HepG2 (cell line): ENCODE results near the gene TMX2. TPM values are rescaled to one million over a fixed set of nuclear protein-coding genes. Genes with fewer than 3 reads are reported as not detected.

Experiments used
- ARNT ChIP-seq: fragments of 450-650 bp; IDR thresholded peaks from 2 replicates; pipeline ENCODE4 v1.6.1; 2017
- ARNT2 ChIP-seq: sonication (generic); formaldehyde crosslinking; IDR thresholded peaks from 2 replicates; pipeline ENCODE4 v1.8.0; 2022; ENCODE audit warnings: mild to moderate bottlenecking, low read depth, missing genetic modification reagents, moderate library complexity
- CCDC6 ChIP-seq: sonication (generic); formaldehyde crosslinking; IDR thresholded peaks from 2 replicates; pipeline ENCODE4 v1.8.1; 2022; ENCODE audit warnings: mild to moderate bottlenecking, missing genetic modification reagents, moderate library complexity
- KDM3A ChIP-seq: IDR thresholded peaks from 2 replicates; pipeline ENCODE4 v1.6.1; 2018; ENCODE audit warnings: low read depth, missing compliant biosample characterization
- KDM4B ChIP-seq: sonication (generic); formaldehyde crosslinking; IDR thresholded peaks from 2 replicates; pipeline ENCODE4 v1.4.0; 2020; ENCODE audit warnings: missing genetic modification reagents
- NRL ChIP-seq: sonication (generic); formaldehyde crosslinking; IDR thresholded peaks from 2 replicates; pipeline ENCODE4 v1.5.0; 2020; ENCODE audit warnings: missing genetic modification reagents, mild to moderate bottlenecking, moderate library complexity, borderline replicate concordance
- PAX8 ChIP-seq: sonication (generic); formaldehyde crosslinking; IDR thresholded peaks from 2 replicates; pipeline ENCODE4 v1.8.0; 2022; ENCODE audit warnings: mild to moderate bottlenecking, missing genetic modification reagents, borderline replicate concordance
- RXRB ChIP-seq: IDR thresholded peaks from 2 replicates; pipeline ENCODE4 v1.6.1; 2016; ENCODE audit warnings: borderline replicate concordance, missing genetic modification reagents, missing compliant biosample characterization
- SMARCE1 ChIP-seq: fragments of 450-650 bp; IDR thresholded peaks from 2 replicates; pipeline ENCODE4 v1.6.1; 2017; ENCODE audit warnings: borderline replicate concordance
- SOX6 ChIP-seq, 2 experiments: fragments of 450-650 bp in 1 of 2; sonication (generic) in 1 of 2; formaldehyde crosslinking in 1 of 2; IDR thresholded peaks; 2 replicates each; pipeline versions ENCODE4 v1.4.0 to v1.6.1; 2017 to 2020; ENCODE audit warnings: antibody characterized with exemption in 1 of 2, mild to moderate bottlenecking in 1 of 2, missing genetic modification reagents in 1 of 2
- SUZ12 ChIP-seq: fragments of 150-350 bp; IDR thresholded peaks from 2 replicates; pipeline ENCODE4 v1.6.1; 2014; ENCODE audit warnings: low read depth, low read length
- SYNCRIP ChIP-seq: fragments of 200-400 bp; formaldehyde crosslinking; IDR thresholded peaks from 2 replicates; pipeline ENCODE4 v1.6.1; 2018; ENCODE audit warnings: mild to moderate bottlenecking, low read depth, low read length; ENCODE audit not compliant: insufficient read depth
- ZBTB7A ChIP-seq: sonication (generic); formaldehyde crosslinking; IDR thresholded peaks from 2 replicates; pipeline ENCODE4 v1.8.0; 2022; ENCODE audit warnings: mild to moderate bottlenecking, missing genetic modification reagents
- ZKSCAN8 ChIP-seq: IDR thresholded peaks from 2 replicates; pipeline ENCODE4 v1.6.1; 2016; ENCODE audit warnings: borderline replicate concordance, missing genetic modification reagents, missing compliant biosample characterization
- ZMYM4 ChIP-seq: sonication (generic); formaldehyde crosslinking; IDR thresholded peaks from 2 replicates; pipeline ENCODE4 v1.8.1; 2023; ENCODE audit warnings: mild to moderate bottlenecking, missing genetic modification reagents
- ZNF138 ChIP-seq: sonication (generic); formaldehyde crosslinking; IDR thresholded peaks from 2 replicates; pipeline ENCODE4 v1.5.0; 2020; ENCODE audit warnings: mild to moderate bottlenecking, low read depth, missing genetic modification reagents
- polyA plus RNA-seq, 8 experiments: library from polyadenylated mRNA; depleted of rRNA in 3 of 8; stranded (reverse) in 7 of 8; unstranded in 1 of 8; fragments of >200 nt; fragmentation: Illumina TruSeq in 4 of 8; extraction: Trizol in 4 of 8; gene quantifications; 2 replicates each; pipeline versions ENCODE4 v1.2.1 to v1.2.3, GENCODE V29; 2011 to 2016; ENCODE audit warnings: low read depth in 4 of 8, missing spikeins in 1 of 8, mixed read lengths in 1 of 8; ENCODE audit not compliant: insufficient read depth in 1 of 8
- total RNA-seq, 5 experiments: library from RNA; depleted of rRNA; stranded (reverse); fragments of >200 nt; fragmentation: Illumina TruSeq; extraction: Trizol; gene quantifications; 2 replicates each; pipeline ENCODE4 v1.2.3, GENCODE V29; 2016; ENCODE audit warnings: low read depth in 1 of 5
- TF ChIP-seq, protein P1 (sequence below): IDR thresholded peaks from 2 replicates; pipeline ENCODE4 v1.6.1; 2012; ENCODE audit warnings: low read length, improper control_type of control experiment
- TF ChIP-seq, protein P2 (sequence below): sonication (generic); formaldehyde crosslinking; IDR thresholded peaks from 2 replicates; pipeline ENCODE4 v1.4.0; 2020; ENCODE audit warnings: missing genetic modification reagents, borderline replicate concordance
- TF ChIP-seq, protein P3 (sequence below): IDR thresholded peaks from 2 replicates; pipeline ENCODE4 v1.6.1; 2016; ENCODE audit warnings: low read depth, borderline replicate concordance
- TF ChIP-seq, protein P4 (sequence below): sonication (generic); formaldehyde crosslinking; IDR thresholded peaks from 2 replicates; pipeline ENCODE4 v1.4.0; 2020; ENCODE audit warnings: missing genetic modification reagents

The TMX2 gene
- total and polyA plus RNA-seq, 2 of the 13 experiments (the other 11 are each of a cell fraction or from before 2014, with no cell fraction given), result 84.5 to 129 TPM

DNA sequence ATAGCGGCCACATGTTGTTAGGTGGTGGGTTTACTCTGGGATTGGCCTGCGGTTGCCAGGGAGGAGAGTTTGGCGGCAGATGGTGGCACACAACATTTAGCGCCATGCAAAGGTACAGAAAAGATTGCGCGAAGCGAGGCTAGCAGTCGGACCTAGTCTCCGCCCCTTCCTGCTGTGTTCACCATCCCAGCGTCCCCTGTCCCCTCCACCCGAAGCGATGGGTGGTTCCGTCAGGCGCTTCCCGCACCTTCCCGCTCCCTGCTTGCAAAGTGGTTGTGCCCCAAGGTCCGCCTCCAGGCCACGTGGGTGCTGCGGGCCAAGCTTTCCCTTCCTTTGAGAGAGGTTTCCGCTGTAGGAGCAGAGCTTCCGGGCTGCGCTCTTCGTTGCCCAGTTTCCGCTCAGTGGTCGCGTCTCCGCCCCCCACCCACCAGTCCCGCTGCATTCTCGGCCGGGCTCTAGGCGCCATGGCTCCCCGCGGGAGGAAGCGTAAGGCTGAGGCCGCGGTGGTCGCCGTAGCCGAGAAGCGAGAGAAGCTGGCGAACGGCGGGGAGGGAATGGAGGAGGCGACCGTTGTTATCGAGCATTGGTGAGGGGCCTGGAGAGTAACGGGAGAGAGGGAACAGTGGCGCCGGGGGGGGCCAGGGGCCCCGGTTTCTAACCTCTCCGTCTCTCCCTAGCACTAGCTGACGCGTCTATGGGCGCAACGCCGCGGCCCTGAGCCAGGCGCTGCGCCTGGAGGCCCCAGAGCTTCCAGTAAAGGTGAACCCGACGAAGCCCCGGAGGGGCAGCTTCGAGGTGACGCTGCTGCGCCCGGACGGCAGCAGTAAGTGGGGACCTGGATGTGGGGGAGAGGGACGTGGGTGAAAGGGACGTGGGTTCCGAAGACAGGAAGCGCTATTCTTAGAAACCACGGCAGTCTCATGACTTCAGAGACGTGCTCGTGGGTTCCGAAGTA is 29.0 kb downstream of the TMX2 start, which contains the start of gene SELENOH (continued):
- TF ChIP-seq KDM4B, result 0 out of 2 replicates have a peak, but pooled peaks have one; percentile 25
- TF ChIP-seq ZBTB7A, result no peak
- TF ChIP-seq, protein P1, sequence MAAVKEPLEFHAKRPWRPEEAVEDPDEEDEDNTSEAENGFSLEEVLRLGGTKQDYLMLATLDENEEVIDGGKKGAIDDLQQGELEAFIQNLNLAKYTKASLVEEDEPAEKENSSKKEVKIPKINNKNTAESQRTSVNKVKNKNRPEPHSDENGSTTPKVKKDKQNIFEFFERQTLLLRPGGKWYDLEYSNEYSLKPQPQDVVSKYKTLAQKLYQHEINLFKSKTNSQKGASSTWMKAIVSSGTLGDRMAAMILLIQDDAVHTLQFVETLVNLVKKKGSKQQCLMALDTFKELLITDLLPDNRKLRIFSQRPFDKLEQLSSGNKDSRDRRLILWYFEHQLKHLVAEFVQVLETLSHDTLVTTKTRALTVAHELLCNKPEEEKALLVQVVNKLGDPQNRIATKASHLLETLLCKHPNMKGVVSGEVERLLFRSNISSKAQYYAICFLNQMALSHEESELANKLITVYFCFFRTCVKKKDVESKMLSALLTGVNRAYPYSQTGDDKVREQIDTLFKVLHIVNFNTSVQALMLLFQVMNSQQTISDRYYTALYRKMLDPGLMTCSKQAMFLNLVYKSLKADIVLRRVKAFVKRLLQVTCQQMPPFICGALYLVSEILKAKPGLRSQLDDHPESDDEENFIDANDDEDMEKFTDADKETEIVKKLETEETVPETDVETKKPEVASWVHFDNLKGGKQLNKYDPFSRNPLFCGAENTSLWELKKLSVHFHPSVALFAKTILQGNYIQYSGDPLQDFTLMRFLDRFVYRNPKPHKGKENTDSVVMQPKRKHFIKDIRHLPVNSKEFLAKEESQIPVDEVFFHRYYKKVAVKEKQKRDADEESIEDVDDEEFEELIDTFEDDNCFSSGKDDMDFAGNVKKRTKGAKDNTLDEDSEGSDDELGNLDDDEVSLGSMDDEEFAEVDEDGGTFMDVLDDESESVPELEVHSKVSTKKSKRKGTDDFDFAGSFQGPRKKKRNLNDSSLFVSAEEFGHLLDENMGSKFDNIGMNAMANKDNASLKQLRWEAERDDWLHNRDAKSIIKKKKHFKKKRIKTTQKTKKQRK, result no peak
- no peak for TF ChIP-seq KDM3A (CRISPR knock-in tag)
- no peak for TF ChIP-seq PAX8 (CRISPR knock-in tag)
- no peak for TF ChIP-seq SOX6 (IDR thresholded peaks at IDR 0.05)
- TF ChIP-seq SOX6 (CRISPR knock-in tag; IDR thresholded peaks at IDR 0.05), result peak; percentile 72
- TF ChIP-seq CCDC6 (CRISPR knock-in tag), result peak; percentile 87
- no peak for TF ChIP-seq SYNCRIP
- peak; percentile 92 for TF ChIP-seq ZMYM4
- TF ChIP-seq ARNT, result no peak
- TF ChIP-seq, protein P2, sequence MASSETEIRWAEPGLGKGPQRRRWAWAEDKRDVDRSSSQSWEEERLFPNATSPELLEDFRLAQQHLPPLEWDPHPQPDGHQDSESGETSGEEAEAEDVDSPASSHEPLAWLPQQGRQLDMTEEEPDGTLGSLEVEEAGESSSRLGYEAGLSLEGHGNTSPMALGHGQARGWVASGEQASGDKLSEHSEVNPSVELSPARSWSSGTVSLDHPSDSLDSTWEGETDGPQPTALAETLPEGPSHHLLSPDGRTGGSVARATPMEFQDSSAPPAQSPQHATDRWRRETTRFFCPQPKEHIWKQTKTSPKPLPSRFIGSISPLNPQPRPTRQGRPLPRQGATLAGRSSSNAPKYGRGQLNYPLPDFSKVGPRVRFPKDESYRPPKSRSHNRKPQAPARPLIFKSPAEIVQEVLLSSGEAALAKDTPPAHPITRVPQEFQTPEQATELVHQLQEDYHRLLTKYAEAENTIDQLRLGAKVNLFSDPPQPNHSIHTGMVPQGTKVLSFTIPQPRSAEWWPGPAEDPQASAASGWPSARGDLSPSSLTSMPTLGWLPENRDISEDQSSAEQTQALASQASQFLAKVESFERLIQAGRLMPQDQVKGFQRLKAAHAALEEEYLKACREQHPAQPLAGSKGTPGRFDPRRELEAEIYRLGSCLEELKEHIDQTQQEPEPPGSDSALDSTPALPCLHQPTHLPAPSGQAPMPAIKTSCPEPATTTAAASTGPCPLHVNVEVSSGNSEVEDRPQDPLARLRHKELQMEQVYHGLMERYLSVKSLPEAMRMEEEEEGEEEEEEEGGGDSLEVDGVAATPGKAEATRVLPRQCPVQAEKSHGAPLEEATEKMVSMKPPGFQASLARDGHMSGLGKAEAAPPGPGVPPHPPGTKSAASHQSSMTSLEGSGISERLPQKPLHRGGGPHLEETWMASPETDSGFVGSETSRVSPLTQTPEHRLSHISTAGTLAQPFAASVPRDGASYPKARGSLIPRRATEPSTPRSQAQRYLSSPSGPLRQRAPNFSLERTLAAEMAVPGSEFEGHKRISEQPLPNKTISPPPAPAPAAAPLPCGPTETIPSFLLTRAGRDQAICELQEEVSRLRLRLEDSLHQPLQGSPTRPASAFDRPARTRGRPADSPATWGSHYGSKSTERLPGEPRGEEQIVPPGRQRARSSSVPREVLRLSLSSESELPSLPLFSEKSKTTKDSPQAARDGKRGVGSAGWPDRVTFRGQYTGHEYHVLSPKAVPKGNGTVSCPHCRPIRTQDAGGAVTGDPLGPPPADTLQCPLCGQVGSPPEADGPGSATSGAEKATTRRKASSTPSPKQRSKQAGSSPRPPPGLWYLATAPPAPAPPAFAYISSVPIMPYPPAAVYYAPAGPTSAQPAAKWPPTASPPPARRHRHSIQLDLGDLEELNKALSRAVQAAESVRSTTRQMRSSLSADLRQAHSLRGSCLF (CRISPR knock-in tag), result no peak
- no peak for TF ChIP-seq SUZ12
- peak; percentile 44; the same call in 1 of the 2 replicates for TF ChIP-seq NRL (CRISPR knock-in tag)
- 0 out of 2 replicates have a peak, but pooled peaks have one; percentile 49 for TF ChIP-seq ZNF138 (CRISPR knock-in tag)
- TF ChIP-seq, protein P3, sequence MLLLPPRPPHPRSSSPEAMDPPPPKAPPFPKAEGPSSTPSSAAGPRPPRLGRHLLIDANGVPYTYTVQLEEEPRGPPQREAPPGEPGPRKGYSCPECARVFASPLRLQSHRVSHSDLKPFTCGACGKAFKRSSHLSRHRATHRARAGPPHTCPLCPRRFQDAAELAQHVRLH (CRISPR knock-in tag), result no peak
- 0 out of 2 replicates have a peak, but pooled peaks have one; percentile 15 for TF ChIP-seq ARNT2
- TF ChIP-seq, protein P4, sequence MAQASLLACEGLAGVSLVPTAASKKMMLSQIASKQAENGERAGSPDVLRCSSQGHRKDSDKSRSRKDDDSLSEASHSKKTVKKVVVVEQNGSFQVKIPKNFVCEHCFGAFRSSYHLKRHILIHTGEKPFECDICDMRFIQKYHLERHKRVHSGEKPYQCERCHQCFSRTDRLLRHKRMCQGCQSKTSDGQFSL, result peak; percentile 43; the same call in 1 of the 2 replicates
- TF ChIP-seq ZKSCAN8, result no peak
- TF ChIP-seq RXRB, result peak; percentile 42
- no peak for TF ChIP-seq SMARCE1
